Panc1 (cell line): Measurements from ENCODE around the gene HSPB9. TPM values are rescaled to one million over a fixed set of nuclear protein-coding genes. Genes with fewer than 3 reads are reported as not detected.

Experiments
- ATAC-seq: fragments of 200-7000 bp; cut with Tn5 transposase; 2 replicates; pipeline ENCODE4 v1.9.1; 2020; ENCODE audit warnings: mild to moderate bottlenecking, moderate library complexity
- BruUV-seq: library from RNA; stranded (reverse); fragments of 400-500 nt; replicated peaks from 2 replicates; lab custom pipeline; 2021; lab: Mats Ljungman, UMichigan
- CTCF ChIA-PET: fragments of 300-600 bp; sonication (Branson Sonifier 250); formaldehyde crosslinking; loops from one replicate; lab custom pipeline; 2022; ENCODE audit warnings: antibody characterized with exemption; lab: Charles Lee
- POLR2A ChIA-PET: fragments of 300-600 bp; sonication (Branson Sonifier 250); formaldehyde crosslinking; loops from one replicate; lab custom pipeline; 2022; ENCODE audit warnings: antibody characterized with exemption; lab: Charles Lee
- DNase-seq: peaks from one replicate; pipeline ENCODE4 v3.0.0-alpha.2; 2010; ENCODE audit warnings: low read depth, low spot score
- H3K27ac ChIP-seq: 2 replicates; pipeline ENCODE4 v1.5.1; 2011; ENCODE audit warnings: mild to moderate bottlenecking, low read length, inconsistent platforms
- H3K27me3 ChIP-seq: fragments of 200-500 bp; sonication (Bioruptor generic); 2 replicates; pipeline ENCODE4 v1.6.0; 2014; ENCODE audit warnings: low read length, inconsistent platforms; ENCODE audit not compliant: control insufficient read depth, insufficient read depth
- H3K36me3 ChIP-seq: fragments of 200-500 bp; sonication (Bioruptor generic); 2 replicates; pipeline ENCODE4 v1.5.1; 2014; ENCODE audit warnings: inconsistent platforms, mild to moderate bottlenecking, low read length, moderate library complexity; ENCODE audit not compliant: control insufficient read depth, insufficient read depth
- H3K4me1 ChIP-seq: 2 replicates; pipeline ENCODE4 v1.5.1; 2011; ENCODE audit warnings: inconsistent platforms, mild to moderate bottlenecking, low read length, moderate library complexity; ENCODE audit not compliant: control insufficient read depth, insufficient read depth
- H3K4me3 ChIP-seq, 2 experiments: 2 replicates each; pipeline ENCODE4 v1.5.1; 2011 to 2012; ENCODE audit warnings: low read depth in 2 of 2, low read length in 2 of 2, mild to moderate bottlenecking in 2 of 2, inconsistent platforms in 1 of 2, moderate library complexity in 1 of 2
- H3K9me3 ChIP-seq: fragments of 200-500 bp; sonication (Bioruptor generic); 2 replicates; pipeline ENCODE4 v1.5.1; 2014; ENCODE audit warnings: low read depth, mild to moderate bottlenecking, inconsistent platforms, low read length, moderate library complexity; ENCODE audit not compliant: control insufficient read depth, insufficient read depth
- CTCF ChIP-seq: fragments of 450-650 bp; IDR thresholded peaks from 2 replicates; pipeline ENCODE4 v1.5.1; 2017; ENCODE audit warnings: mild to moderate bottlenecking
- POLR2AphosphoS5 ChIP-seq: IDR thresholded peaks from 2 replicates; pipeline ENCODE4 v1.6.1; 2012; ENCODE audit warnings: mild to moderate bottlenecking, low read depth, low read length, moderate library complexity
- REST ChIP-seq, 2 experiments: IDR thresholded peaks; 2 replicates each; pipeline ENCODE4 v1.6.1; 2011 to 2012; ENCODE audit warnings: low read depth in 2 of 2, control low read depth in 1 of 2, low read length in 1 of 2, mild to moderate bottlenecking in 1 of 2, moderate library complexity in 1 of 2; ENCODE audit not compliant: insufficient read depth in 1 of 2
- SIN3A ChIP-seq: IDR thresholded peaks from 2 replicates; pipeline ENCODE4 v1.6.1; 2012; ENCODE audit warnings: low read depth, mild to moderate bottlenecking, low read length, moderate library complexity, borderline replicate concordance; ENCODE audit not compliant: insufficient read depth
- TCF7L2 ChIP-seq: IDR thresholded peaks from 2 replicates; pipeline ENCODE4 v1.6.1; 2011; ENCODE audit warnings: mild to moderate bottlenecking, low read depth, low read length, inconsistent platforms
- in situ Hi-C: cut with HindIII; loops from 2 replicates; pipeline ENCODE4 v1.10.0; 2016; ENCODE audit warnings: low sequenced_read_pairs, low pct_unique_long_range_greater_than_20kb
- intact Hi-C: fragments of 100-400 bp; cut with micrococcal nuclease; formaldehyde crosslinking; loops from one replicate; pipeline ENCODE4 v1.10.0; 2022; ENCODE audit not compliant: unreplicated experiment
- total RNA-seq: library from RNA; stranded (reverse); gene quantifications from one replicate; pipeline ENCODE4 v1.2.1, GENCODE V29; 2021; ENCODE audit not compliant: unreplicated experiment

HSPB9 gene
- total RNA-seq, 1 experiment from 2014 or later = not detected

DNA sequence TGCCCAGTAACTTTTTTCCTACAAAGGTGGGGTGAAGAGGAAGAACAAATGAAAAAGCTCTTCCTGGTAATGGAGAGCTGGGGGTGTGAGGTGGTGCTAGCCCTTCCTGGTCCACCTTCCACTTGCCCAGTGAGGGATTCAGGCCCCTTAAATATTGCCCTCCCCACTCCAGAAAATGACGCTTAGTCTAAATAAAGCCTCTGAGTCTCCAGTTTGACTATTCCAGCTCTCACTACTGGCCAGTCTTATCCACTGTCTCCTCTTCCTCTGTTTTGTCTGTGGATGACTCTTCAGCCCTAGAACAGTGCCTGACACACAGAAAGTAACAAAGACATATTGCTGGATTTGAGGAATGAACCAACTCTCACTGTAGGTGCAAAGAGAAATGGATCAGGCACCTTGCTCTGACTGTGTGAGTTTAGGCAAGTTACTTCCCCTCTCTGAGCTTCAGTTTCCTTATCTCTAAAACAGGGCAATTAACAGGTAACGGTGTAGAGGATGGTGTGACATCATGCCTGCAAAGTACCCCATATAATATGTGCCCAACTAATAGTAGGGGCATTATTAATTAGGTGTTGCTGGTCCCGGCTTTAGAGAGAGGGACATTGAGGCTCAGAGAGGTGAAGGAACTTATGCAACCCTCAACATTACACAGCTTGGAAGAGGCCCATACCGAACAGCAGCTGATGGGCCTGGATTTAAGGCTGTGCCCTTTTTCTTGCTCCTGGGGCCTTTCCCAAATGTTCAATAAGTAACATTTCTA lies 45.6 kb upstream of the HSPB9 start:
- ATAC-seq (no peak), DNase-seq (no peak)
- no peaks in the 10 kb centered on the region for H3K36me3 ChIP-seq
- intact Hi-C loops = no loop called here
- H3K9me3 ChIP-seq = no peaks in the 10 kb centered on the region
- POLR2A ChIA-PET = no interaction called here
- no TSS peak for BruUV-seq
- TF ChIP-seq TCF7L2 = no peak
- TF ChIP-seq SIN3A = no peak
- TF ChIP-seq REST (IDR thresholded peaks at IDR 0.05; ENCODE audit: insufficient read depth in 1 of 2, low read depth in 2 of 2, low read length in 1 of 2) = no peak
- TF ChIP-seq CTCF = no peak
- TF ChIP-seq POLR2AphosphoS5 = no peak
- H3K4me3 ChIP-seq = no peak overlapping the region
- in situ Hi-C loops = no loop called here
- H3K27me3 ChIP-seq = no peaks in the 10 kb centered on the region
- H3K4me1 ChIP-seq = peaks cover 1% of the 10 kb centered on the region; the same call in 1 of the 2 replicates
- H3K27ac ChIP-seq = no peak overlapping the region
- CTCF ChIA-PET = no interaction called here

DNA sequence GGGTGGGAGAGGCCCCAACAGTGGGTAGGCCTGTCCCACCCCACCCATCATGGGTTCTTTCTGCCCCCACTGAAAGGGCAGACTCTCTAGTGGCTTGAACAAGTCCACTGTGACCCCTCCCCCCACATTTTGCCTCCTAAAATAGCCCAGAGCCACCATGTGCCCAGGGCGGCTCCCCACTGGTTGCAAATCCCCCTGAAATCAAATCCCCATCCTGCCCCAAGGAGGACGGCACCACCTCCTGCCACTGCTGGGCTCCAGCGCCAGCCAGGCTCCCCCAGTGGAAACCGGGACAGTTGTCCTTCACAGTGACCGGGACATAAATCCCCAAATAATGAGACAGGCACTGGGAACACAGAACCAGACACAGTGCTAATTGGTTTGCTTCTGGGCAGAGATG lies 44.8 kb upstream of the HSPB9 start:
- Histone ChIP-seq H3K4me1 (no peaks in the 10 kb centered on the region), H3K27me3 (no peaks in the 10 kb centered on the region), H3K27ac (no peak overlapping the region), H3K9me3 (no peaks in the 10 kb centered on the region), H3K4me3 (no peak overlapping the region), H3K36me3 (no peaks in the 10 kb centered on the region)
- in situ Hi-C loops = no loop called here
- DNase-seq (no peak), ATAC-seq (no peak)
- TF ChIP-seq REST (IDR thresholded peaks at IDR 0.05; ENCODE audit: insufficient read depth in 1 of 2, low read depth in 2 of 2, low read length in 1 of 2) (no peak), SIN3A (no peak), TCF7L2 (no peak), POLR2AphosphoS5 (no peak), CTCF (no peak)
- no TSS peak for BruUV-seq
- ChIA-PET CTCF (no interaction called here), POLR2A (no interaction called here)
- intact Hi-C loops = no loop called here
